Lung (tissue), 12 donors: Measurements from ENCODE around the gene MYH10. TPM values are rescaled to one million over a fixed set of nuclear protein-coding genes. Genes with fewer than 3 reads are reported as not detected.

Experiments
- ATAC-seq: fragments of 200-7000 bp; cut with Tn5 transposase; one replicate; pipeline ENCODE4 v1.9.1; 2020; ENCODE audit warnings: moderate number of reproducible peaks; ENCODE audit not compliant: insufficient read depth, low FRiP score
- DNase-seq, 3 donors: peaks; one replicate each; pipeline ENCODE4 v3.0.0-alpha.2; 2013 to 2017
- H3K27ac ChIP-seq, 2 donors: one replicate each; pipeline ENCODE4 v1.5.1; 2013; ENCODE audit warnings: mild to moderate bottlenecking in 2 of 2, moderate library complexity in 2 of 2, control low read depth in 1 of 2, inconsistent platforms in 1 of 2, low read depth in 1 of 2, low read length in 1 of 2
- H3K27me3 ChIP-seq, 3 donors: one replicate each; pipeline ENCODE4 v1.5.1; 2013; ENCODE audit warnings: low read length in 2 of 3; ENCODE audit not compliant: control insufficient read depth in 3 of 3, insufficient read depth in 3 of 3
- H3K36me3 ChIP-seq, 4 donors: one replicate each; pipeline ENCODE4 v1.5.1; 2013; ENCODE audit warnings: low read length in 4 of 4, mild to moderate bottlenecking in 1 of 4, moderate library complexity in 1 of 4; ENCODE audit not compliant: control insufficient read depth in 4 of 4, insufficient read depth in 4 of 4
- H3K4me1 ChIP-seq, 5 donors: one replicate each; pipeline ENCODE4 v1.5.1; 2013; ENCODE audit warnings: low read length in 5 of 5, mild to moderate bottlenecking in 2 of 5, moderate library complexity in 1 of 5; ENCODE audit not compliant: control insufficient read depth in 5 of 5, insufficient read depth in 5 of 5
- H3K4me3 ChIP-seq: one replicate; pipeline ENCODE4 v1.5.1; 2013; ENCODE audit warnings: mild to moderate bottlenecking, control low read depth, moderate library complexity
- H3K9ac ChIP-seq, 2 donors: one replicate each; pipeline ENCODE4 v1.5.1; 2013; ENCODE audit warnings: low read length in 2 of 2, control low read depth in 1 of 2; ENCODE audit not compliant: insufficient read depth in 1 of 2
- H3K9me3 ChIP-seq, 4 donors: one replicate each; pipeline ENCODE4 v1.5.1; 2013; ENCODE audit warnings: low read length in 3 of 4, mild to moderate bottlenecking in 1 of 4, moderate library complexity in 1 of 4; ENCODE audit not compliant: control insufficient read depth in 4 of 4, insufficient read depth in 3 of 4
- WGBS, 2 donors: extraction: QIAGEN DNeasy Blood & Tissue Kit; methylation state at CpG; one replicate each; pipeline ENCODE4 v1.1.7; 2013; 5-methylcytosine and 5-hydroxymethylcytosine counted together
- polyA plus RNA-seq, 2 donors: library from polyadenylated mRNA; stranded (reverse); fragments of 200-250 nt; gene quantifications; one replicate each; pipeline ENCODE4 v1.2.1, GENCODE V29; 2013
- total RNA-seq, 2 donors: library from RNA; depleted of rRNA in 1 of 2; stranded (reverse); fragments of >200 nt in 1 of 2; gene quantifications; one replicate each; pipeline ENCODE4 v1.2.1, GENCODE V29; 2014 to 2021
- TF ChIP-seq, protein P1 (sequence below): IDR thresholded peaks from 2 replicates; pipeline ENCODE4 v1.5.1; 2012; ENCODE audit warnings: mild to moderate bottlenecking; ENCODE audit errors: control extremely low read depth, extremely low read depth
- donor health status: control.
- donor health status: control.
- donor health status: Bipolar disorder and iron deficiency.
- donor health status: healthy.
- donor health status: DM: yes; HTN: yes; CAD: no.

Gene MYH10
- total and polyA plus RNA-seq, 4 donors = 9.6 to 194 (median 44.7) TPM

DNA sequence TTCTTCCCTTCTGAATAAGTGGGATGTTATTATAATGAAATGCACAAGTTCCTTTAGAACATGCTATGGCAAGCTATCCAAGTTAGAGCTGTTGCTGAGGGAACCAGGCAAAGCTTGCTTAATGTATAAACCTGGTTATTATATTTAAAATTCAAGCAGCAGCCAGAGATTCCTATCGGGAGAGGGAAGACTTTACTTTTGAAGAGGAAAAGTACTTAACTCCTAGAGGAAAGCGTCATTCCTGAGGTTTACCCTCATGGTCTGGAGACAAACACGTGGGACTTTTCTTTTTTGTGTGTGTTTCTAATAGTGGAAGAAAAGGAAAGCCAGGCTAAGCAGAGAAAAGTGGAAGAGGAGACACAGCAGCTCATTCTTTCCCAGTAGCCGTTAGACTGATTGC lies 39.9 kb upstream of the MYH10 start:
- Histone ChIP-seq H3K27ac (no peak overlapping the region), H3K4me3 (no peak overlapping the region)
- peak in 1 of 3 donors; percentile 28 for DNase-seq

DNA sequence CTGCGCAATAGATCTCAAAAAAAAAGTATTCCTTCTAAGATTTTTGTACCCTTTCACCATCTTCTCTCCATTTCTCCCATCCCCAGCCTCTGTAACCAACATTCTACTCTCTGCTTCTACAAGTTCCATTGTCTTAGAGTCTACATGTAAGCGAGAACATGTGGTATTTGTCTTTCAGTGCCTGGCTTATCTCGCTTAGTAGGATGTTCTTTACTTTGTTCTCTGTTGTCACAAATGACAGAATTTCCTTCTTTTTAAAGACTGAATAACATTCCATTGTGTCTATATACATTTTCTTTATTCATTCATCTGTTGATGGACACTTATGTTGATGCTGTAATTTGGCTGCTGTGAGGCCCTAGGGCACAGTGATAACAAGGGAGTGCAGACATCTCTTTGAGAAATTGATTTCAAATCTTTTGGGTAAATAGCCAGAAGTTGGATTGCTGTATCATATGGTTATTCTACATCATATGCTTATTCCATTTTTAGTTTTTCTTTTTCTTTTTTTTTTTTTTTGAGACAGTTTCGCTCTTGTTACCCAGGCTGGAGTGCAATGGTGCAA lies 37.7 kb upstream of the MYH10 start:
- ATAC-seq (no peak), DNase-seq (peak in 2 of 3 donors; percentile 68 to 84)
- Histone ChIP-seq H3K27me3 (no peaks in the 10 kb centered on the region), H3K9me3 (no peaks in the 10 kb centered on the region), H3K27ac (no peak overlapping the region), H3K4me1 (peaks cover 0 to 18% (median 11%) of the 10 kb centered on the region in 5 donors), H3K9ac (no peak overlapping the region), H3K4me3 (no peak overlapping the region), H3K36me3 (no peaks in the 10 kb centered on the region)
- TF ChIP-seq, protein P1, sequence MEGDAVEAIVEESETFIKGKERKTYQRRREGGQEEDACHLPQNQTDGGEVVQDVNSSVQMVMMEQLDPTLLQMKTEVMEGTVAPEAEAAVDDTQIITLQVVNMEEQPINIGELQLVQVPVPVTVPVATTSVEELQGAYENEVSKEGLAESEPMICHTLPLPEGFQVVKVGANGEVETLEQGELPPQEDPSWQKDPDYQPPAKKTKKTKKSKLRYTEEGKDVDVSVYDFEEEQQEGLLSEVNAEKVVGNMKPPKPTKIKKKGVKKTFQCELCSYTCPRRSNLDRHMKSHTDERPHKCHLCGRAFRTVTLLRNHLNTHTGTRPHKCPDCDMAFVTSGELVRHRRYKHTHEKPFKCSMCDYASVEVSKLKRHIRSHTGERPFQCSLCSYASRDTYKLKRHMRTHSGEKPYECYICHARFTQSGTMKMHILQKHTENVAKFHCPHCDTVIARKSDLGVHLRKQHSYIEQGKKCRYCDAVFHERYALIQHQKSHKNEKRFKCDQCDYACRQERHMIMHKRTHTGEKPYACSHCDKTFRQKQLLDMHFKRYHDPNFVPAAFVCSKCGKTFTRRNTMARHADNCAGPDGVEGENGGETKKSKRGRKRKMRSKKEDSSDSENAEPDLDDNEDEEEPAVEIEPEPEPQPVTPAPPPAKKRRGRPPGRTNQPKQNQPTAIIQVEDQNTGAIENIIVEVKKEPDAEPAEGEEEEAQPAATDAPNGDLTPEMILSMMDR = no peak
- WGBS, 2 donors = 94% methylated on average over 4 of the region's 4 CpGs

More for the DNA sequence above, 39.9 kb upstream of the MYH10 start:
- no peaks in the 10 kb centered on the region for H3K27me3 ChIP-seq
- 51 to 71% methylated on average over 4 of the region's 4 CpGs for WGBS, 2 donors
- H3K36me3 ChIP-seq = no peaks in the 10 kb centered on the region
- no peak for ATAC-seq
- TF ChIP-seq, protein P1 = no peak
- H3K4me1 ChIP-seq = peaks cover 0 to 36% (median 21%) of the 10 kb centered on the region in 5 donors
- no peaks in the 10 kb centered on the region for H3K9me3 ChIP-seq
- no peak overlapping the region for H3K9ac ChIP-seq

DNA sequence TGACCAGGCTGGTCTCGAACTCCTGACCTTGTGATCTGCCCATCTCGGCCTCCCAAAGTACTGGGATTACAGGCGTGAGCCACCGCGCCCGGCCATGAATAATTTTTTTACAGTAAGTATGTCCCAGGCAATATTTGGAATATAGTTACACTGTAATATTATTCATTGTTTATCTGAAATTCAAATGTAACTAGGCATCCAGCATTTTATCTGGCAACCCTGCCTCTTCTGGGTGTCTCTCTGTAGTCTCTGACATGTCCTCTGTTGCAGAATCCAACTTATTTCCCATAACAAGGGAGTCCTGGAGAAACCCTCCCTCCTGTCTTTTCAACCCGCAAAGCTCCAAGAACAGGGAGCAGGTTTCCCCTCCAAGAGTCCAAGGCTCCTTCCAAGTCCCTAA lies 36.9 kb upstream of the MYH10 start:
- ATAC-seq = no peak
- 79 to 90% methylated on average over 7 of the region's 7 CpGs for WGBS, 2 donors
- H3K9me3 ChIP-seq = no peaks in the 10 kb centered on the region
- no peaks in the 10 kb centered on the region for H3K36me3 ChIP-seq
- no peaks in the 10 kb centered on the region for H3K27me3 ChIP-seq
- H3K27ac ChIP-seq = no peak overlapping the region
- peak in 1 of 3 donors; percentile 18 for DNase-seq
- TF ChIP-seq, protein P1 = no peak
- no peak overlapping the region for H3K9ac ChIP-seq
- H3K4me1 ChIP-seq = peaks cover 0 to 16% (median 6%) of the 10 kb centered on the region in 5 donors
- no peak overlapping the region for H3K4me3 ChIP-seq

DNA sequence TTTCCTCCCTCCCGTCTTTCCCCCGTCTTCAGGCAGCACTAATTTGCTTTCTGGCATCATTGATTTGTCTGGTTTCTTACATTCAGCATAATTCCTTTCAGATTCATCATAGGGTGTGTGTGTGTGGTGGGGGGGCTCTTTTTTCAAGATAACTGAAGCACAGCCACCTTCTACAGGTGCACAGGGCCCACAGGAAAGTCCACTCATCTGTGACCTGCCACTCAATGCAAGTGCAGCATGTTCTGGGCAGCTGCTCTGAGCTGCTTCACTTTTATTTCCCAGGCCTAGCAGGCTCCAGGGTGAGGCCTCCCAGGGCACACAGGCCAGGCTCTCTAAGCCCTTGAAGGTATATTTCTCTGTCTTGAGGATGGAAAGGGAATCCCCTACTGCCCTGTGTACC lies 35.2 kb upstream of the MYH10 start:
- WGBS, 2 donors = 83 to 89% methylated on average over 2 of the region's 2 CpGs
- DNase-seq = no peak

More for the DNA sequence above, 35.2 kb upstream of the MYH10 start:
- H3K4me3 ChIP-seq = no peak overlapping the region
- no peaks in the 10 kb centered on the region for H3K27me3 ChIP-seq
- H3K9ac ChIP-seq = no peak overlapping the region
- no peaks in the 10 kb centered on the region for H3K36me3 ChIP-seq
- no peak overlapping the region for H3K27ac ChIP-seq
- ATAC-seq = no peak
- no peaks in the 10 kb centered on the region for H3K9me3 ChIP-seq
- TF ChIP-seq, protein P1 = no peak
- peaks cover 0 to 16% (median 6%) of the 10 kb centered on the region in 5 donors for H3K4me1 ChIP-seq
